Epithelial cell of esophagus (primary cell): ENCODE measurements around the gene HAUS6.
"Not testable (repeated sequence)": the region's sequence is repeated elsewhere in the genome, so short reads cannot be mapped to it uniquely, and the experiment has no call there.

Experiments used
- DNase-seq: peaks from one replicate; pipeline ENCODE4 v3.0.0; 2010; ENCODE audit warnings: low read depth
- H3K4me3 ChIP-seq: 2 replicates; pipeline ENCODE4 v1.5.1; 2011; ENCODE audit warnings: mild to moderate bottlenecking, low read length, control low read depth
- CTCF ChIP-seq: IDR thresholded peaks from 2 replicates; pipeline ENCODE4 v1.5.1; 2011; ENCODE audit warnings: low read depth, mild to moderate bottlenecking, low read length, control low read depth, inconsistent platforms; ENCODE audit not compliant: insufficient read depth; ENCODE audit errors: missing control alignments

The HAUS6 gene

GRCh38 chr9:19030899-19031298 lies 71.8 kb downstream of the HAUS6 start:
- TF ChIP-seq CTCF, result no peak
- H3K4me3 ChIP-seq, result no peak overlapping the region
- DNase-seq, result peak; percentile 46

GRCh38 chr9:19028835-19029451 lies 73.8 kb downstream of the HAUS6 start:
- H3K4me3 ChIP-seq, result no peak overlapping the region
- DNase-seq, result peak; percentile 69
- TF ChIP-seq CTCF, result peak; percentile 70

- H3K4me3 ChIP-seq, result no peak overlapping the region
- TF ChIP-seq CTCF, result no peak
- no peak for DNase-seq
These were observed 74.9 kb downstream of the HAUS6 start for GRCh38 chr9:19027825-19028224.

GRCh38 chr9:19026375-19026774 lies 76.3 kb downstream of the HAUS6 start:
- TF ChIP-seq CTCF, result no peak
- DNase-seq, result no peak
- H3K4me3 ChIP-seq, result no peak overlapping the region

- DNase-seq, result no peak
- no peak overlapping the region for H3K4me3 ChIP-seq
- TF ChIP-seq CTCF, result no peak
These were observed 79.6 kb downstream of the HAUS6 start for GRCh38 chr9:19023078-19023477.

GRCh38 chr9:19022206-19022605 lies 80.5 kb downstream of the HAUS6 start:
- H3K4me3 ChIP-seq, result no peak overlapping the region
- no peak for DNase-seq
- no peak for TF ChIP-seq CTCF

- DNase-seq, H3K4me3 ChIP-seq: not testable (repeated sequence)
These were observed 81.1 kb downstream of the HAUS6 start for GRCh38 chr9:19021649-19022048.
